Panc1 (cell line): ENCODE measurements around the gene GRAMD1B. TPM values are rescaled to one million over a fixed set of nuclear protein-coding genes. Genes with fewer than 3 reads are reported as not detected.

ENCODE experiments used
- ATAC-seq: fragments of 200-7000 bp; cut with Tn5 transposase; 2 replicates; pipeline ENCODE4 v1.9.1; 2020; ENCODE audit warnings: mild to moderate bottlenecking, moderate library complexity
- BruUV-seq: library from RNA; stranded (reverse); fragments of 400-500 nt; replicated peaks from 2 replicates; lab custom pipeline; 2021; lab: Mats Ljungman, UMichigan
- CTCF ChIA-PET: fragments of 300-600 bp; sonication (Branson Sonifier 250); formaldehyde crosslinking; loops from one replicate; lab custom pipeline; 2022; ENCODE audit warnings: antibody characterized with exemption; lab: Charles Lee
- POLR2A ChIA-PET: fragments of 300-600 bp; sonication (Branson Sonifier 250); formaldehyde crosslinking; loops from one replicate; lab custom pipeline; 2022; ENCODE audit warnings: antibody characterized with exemption; lab: Charles Lee
- DNase-seq: peaks from one replicate; pipeline ENCODE4 v3.0.0-alpha.2; 2010; ENCODE audit warnings: low read depth, low spot score
- H3K27ac ChIP-seq: 2 replicates; pipeline ENCODE4 v1.5.1; 2011; ENCODE audit warnings: mild to moderate bottlenecking, low read length, inconsistent platforms
- H3K27me3 ChIP-seq: fragments of 200-500 bp; sonication (Bioruptor generic); 2 replicates; pipeline ENCODE4 v1.6.0; 2014; ENCODE audit warnings: low read length, inconsistent platforms; ENCODE audit not compliant: control insufficient read depth, insufficient read depth
- H3K36me3 ChIP-seq: fragments of 200-500 bp; sonication (Bioruptor generic); 2 replicates; pipeline ENCODE4 v1.5.1; 2014; ENCODE audit warnings: inconsistent platforms, mild to moderate bottlenecking, low read length, moderate library complexity; ENCODE audit not compliant: control insufficient read depth, insufficient read depth
- H3K4me1 ChIP-seq: 2 replicates; pipeline ENCODE4 v1.5.1; 2011; ENCODE audit warnings: inconsistent platforms, mild to moderate bottlenecking, low read length, moderate library complexity; ENCODE audit not compliant: control insufficient read depth, insufficient read depth
- H3K4me3 ChIP-seq, 2 experiments: 2 replicates each; pipeline ENCODE4 v1.5.1; 2011 to 2012; ENCODE audit warnings: low read depth in 2 of 2, low read length in 2 of 2, mild to moderate bottlenecking in 2 of 2, inconsistent platforms in 1 of 2, moderate library complexity in 1 of 2
- H3K9me3 ChIP-seq: fragments of 200-500 bp; sonication (Bioruptor generic); 2 replicates; pipeline ENCODE4 v1.5.1; 2014; ENCODE audit warnings: low read depth, mild to moderate bottlenecking, inconsistent platforms, low read length, moderate library complexity; ENCODE audit not compliant: control insufficient read depth, insufficient read depth
- POLR2AphosphoS5 ChIP-seq: IDR thresholded peaks from 2 replicates; pipeline ENCODE4 v1.6.1; 2012; ENCODE audit warnings: mild to moderate bottlenecking, low read depth, low read length, moderate library complexity
- REST ChIP-seq, 2 experiments: IDR thresholded peaks; 2 replicates each; pipeline ENCODE4 v1.6.1; 2011 to 2012; ENCODE audit warnings: low read depth in 2 of 2, control low read depth in 1 of 2, low read length in 1 of 2, mild to moderate bottlenecking in 1 of 2, moderate library complexity in 1 of 2; ENCODE audit not compliant: insufficient read depth in 1 of 2
- SIN3A ChIP-seq: IDR thresholded peaks from 2 replicates; pipeline ENCODE4 v1.6.1; 2012; ENCODE audit warnings: low read depth, mild to moderate bottlenecking, low read length, moderate library complexity, borderline replicate concordance; ENCODE audit not compliant: insufficient read depth
- TCF7L2 ChIP-seq: IDR thresholded peaks from 2 replicates; pipeline ENCODE4 v1.6.1; 2011; ENCODE audit warnings: mild to moderate bottlenecking, low read depth, low read length, inconsistent platforms
- in situ Hi-C: cut with HindIII; loops from 2 replicates; pipeline ENCODE4 v1.10.0; 2016; ENCODE audit warnings: low sequenced_read_pairs, low pct_unique_long_range_greater_than_20kb
- intact Hi-C: fragments of 100-400 bp; cut with micrococcal nuclease; formaldehyde crosslinking; loops from one replicate; pipeline ENCODE4 v1.10.0; 2022; ENCODE audit not compliant: unreplicated experiment
- total RNA-seq: library from RNA; stranded (reverse); gene quantifications from one replicate; pipeline ENCODE4 v1.2.1, GENCODE V29; 2021; ENCODE audit not compliant: unreplicated experiment
- TF ChIP-seq, protein P1 (sequence below): fragments of 450-650 bp; IDR thresholded peaks from 2 replicates; pipeline ENCODE4 v1.5.1; 2017; ENCODE audit warnings: mild to moderate bottlenecking

The GRAMD1B gene
- total RNA-seq, 1 experiment from 2014 or later: 0.46 TPM

DNA sequence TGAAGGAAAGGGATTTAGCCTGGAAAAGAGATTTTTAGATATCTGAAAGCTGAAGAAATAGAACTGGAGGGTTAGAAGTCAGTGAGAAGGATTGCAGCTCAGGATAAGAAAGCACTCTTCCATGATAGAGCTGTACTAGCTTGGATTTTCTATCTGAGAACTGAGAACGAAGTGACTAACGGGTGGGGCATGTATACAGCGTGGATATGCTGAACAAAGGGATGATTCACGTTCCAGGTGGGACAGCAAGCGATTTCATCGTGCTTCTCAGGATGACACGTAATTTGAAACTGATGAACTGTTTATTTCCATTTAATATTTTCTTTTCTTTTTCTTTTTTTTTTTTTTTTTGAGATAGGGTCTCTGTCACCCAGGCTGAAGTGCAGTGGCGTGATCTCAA lies 53.0 kb downstream of the GRAMD1B start:
- no peak for DNase-seq
- in situ Hi-C loops: no loop called here

GRCh38 chr11:123483466-123483865 lies 53.4 kb downstream of the GRAMD1B start:
- Histone ChIP-seq H3K27ac (no peak overlapping the region), H3K9me3 (no peaks in the 10 kb centered on the region), H3K4me1 (no peaks in the 10 kb centered on the region), H3K27me3 (peaks cover 19% of the 10 kb centered on the region), H3K4me3 (no peak overlapping the region), H3K36me3 (no peaks in the 10 kb centered on the region)
- no peak for DNase-seq
- BruUV-seq: no TSS peak
- intact Hi-C loops (no loop called here), in situ Hi-C loops (no loop called here)
- CTCF ChIA-PET: interaction anchor here (0.7 kb wide), 1 partner anchor 338 kb away, joined by 3 read pairs; no protein-coding TSS in a partner anchor
- ATAC-seq: no peak
- no peak for TF ChIP-seq SIN3A
- no peak for TF ChIP-seq REST (IDR thresholded peaks at IDR 0.05; ENCODE audit: insufficient read depth in 1 of 2, low read depth in 2 of 2, low read length in 1 of 2)
- TF ChIP-seq TCF7L2: no peak
- no peak for TF ChIP-seq POLR2AphosphoS5
- TF ChIP-seq, protein P1, sequence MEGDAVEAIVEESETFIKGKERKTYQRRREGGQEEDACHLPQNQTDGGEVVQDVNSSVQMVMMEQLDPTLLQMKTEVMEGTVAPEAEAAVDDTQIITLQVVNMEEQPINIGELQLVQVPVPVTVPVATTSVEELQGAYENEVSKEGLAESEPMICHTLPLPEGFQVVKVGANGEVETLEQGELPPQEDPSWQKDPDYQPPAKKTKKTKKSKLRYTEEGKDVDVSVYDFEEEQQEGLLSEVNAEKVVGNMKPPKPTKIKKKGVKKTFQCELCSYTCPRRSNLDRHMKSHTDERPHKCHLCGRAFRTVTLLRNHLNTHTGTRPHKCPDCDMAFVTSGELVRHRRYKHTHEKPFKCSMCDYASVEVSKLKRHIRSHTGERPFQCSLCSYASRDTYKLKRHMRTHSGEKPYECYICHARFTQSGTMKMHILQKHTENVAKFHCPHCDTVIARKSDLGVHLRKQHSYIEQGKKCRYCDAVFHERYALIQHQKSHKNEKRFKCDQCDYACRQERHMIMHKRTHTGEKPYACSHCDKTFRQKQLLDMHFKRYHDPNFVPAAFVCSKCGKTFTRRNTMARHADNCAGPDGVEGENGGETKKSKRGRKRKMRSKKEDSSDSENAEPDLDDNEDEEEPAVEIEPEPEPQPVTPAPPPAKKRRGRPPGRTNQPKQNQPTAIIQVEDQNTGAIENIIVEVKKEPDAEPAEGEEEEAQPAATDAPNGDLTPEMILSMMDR: no peak
- POLR2A ChIA-PET: interaction anchor here (0.7 kb wide), 1 partner anchor 888 kb away, joined by 4 read pairs; no protein-coding TSS in a partner anchor

More for the DNA sequence above, 53.0 kb downstream of the GRAMD1B start:
- Histone ChIP-seq H3K27me3 (peaks cover 19% of the 10 kb centered on the region), H3K4me1 (no peaks in the 10 kb centered on the region), H3K9me3 (no peaks in the 10 kb centered on the region), H3K36me3 (no peaks in the 10 kb centered on the region), H3K27ac (no peak overlapping the region), H3K4me3 (no peak overlapping the region)
- no peak for ATAC-seq
- POLR2A ChIA-PET: interaction anchor here (0.7 kb wide), 1 partner anchor 889 kb away, joined by 4 read pairs; no protein-coding TSS in a partner anchor
- TF ChIP-seq, protein P1: no peak
- no TSS peak for BruUV-seq
- intact Hi-C loops: no loop called here
- CTCF ChIA-PET: interaction anchor here (0.7 kb wide), 1 partner anchor 337 kb away, joined by 3 read pairs; no protein-coding TSS in a partner anchor
